LNCAP (cell line): ENCODE measurements around the gene CDK2.

Source experiments
- TF ChIP-seq, protein P1 (sequence below): fragments of 450-650 bp; IDR thresholded peaks from 2 replicates; pipeline ENCODE4 v1.5.1; 2017; ENCODE audit warnings: mild to moderate bottlenecking

The CDK2 gene

DNA sequence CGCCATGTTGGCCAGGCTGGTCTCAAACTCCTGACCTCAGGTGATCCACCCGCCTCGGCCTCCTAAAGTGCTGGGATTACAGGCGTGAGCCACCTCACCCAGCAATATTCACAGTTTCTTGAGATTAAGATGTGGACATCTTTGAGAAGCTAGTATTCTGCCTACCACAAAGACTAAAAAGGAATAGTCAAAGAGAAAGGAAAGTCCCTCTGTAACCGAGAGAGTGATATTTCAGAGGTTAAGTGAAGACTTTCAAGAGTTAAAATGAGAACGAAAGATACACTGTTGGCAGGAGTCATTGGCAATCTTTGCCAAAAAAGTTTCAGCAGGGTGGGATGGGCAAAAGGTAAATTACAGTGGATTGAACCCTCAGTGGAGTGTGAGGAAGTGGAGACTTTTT is 20.1 kb upstream of the CDK2 start:
- TF ChIP-seq, protein P1, sequence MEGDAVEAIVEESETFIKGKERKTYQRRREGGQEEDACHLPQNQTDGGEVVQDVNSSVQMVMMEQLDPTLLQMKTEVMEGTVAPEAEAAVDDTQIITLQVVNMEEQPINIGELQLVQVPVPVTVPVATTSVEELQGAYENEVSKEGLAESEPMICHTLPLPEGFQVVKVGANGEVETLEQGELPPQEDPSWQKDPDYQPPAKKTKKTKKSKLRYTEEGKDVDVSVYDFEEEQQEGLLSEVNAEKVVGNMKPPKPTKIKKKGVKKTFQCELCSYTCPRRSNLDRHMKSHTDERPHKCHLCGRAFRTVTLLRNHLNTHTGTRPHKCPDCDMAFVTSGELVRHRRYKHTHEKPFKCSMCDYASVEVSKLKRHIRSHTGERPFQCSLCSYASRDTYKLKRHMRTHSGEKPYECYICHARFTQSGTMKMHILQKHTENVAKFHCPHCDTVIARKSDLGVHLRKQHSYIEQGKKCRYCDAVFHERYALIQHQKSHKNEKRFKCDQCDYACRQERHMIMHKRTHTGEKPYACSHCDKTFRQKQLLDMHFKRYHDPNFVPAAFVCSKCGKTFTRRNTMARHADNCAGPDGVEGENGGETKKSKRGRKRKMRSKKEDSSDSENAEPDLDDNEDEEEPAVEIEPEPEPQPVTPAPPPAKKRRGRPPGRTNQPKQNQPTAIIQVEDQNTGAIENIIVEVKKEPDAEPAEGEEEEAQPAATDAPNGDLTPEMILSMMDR: no peak

DNA sequence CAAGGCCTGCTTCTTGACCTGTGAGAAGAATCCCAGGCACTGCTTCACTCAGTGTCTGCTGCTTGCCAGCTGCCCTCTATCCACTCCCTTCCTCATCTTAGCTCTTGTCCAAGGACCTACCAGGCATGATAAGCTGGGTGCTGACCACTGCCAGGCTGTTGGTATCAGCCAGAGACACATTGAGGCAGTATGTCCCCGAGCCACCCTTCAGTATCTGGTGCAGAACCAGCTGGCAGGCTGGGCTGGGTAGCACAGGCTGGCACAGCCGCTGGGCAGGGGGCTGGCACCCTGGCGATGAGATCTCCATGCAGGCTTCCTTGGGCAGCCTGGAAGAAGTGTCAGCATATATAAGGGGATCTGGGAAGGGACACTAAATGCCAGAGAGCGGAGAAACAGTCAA is 11.3 kb upstream of the CDK2 start:
- TF ChIP-seq, protein P1: no peak

GRCh38 chr12:55955800-55956508 is 10.7 kb upstream of the CDK2 start:
- TF ChIP-seq, protein P1: peak; percentile 34; the same call in 1 of the 2 replicates

DNA sequence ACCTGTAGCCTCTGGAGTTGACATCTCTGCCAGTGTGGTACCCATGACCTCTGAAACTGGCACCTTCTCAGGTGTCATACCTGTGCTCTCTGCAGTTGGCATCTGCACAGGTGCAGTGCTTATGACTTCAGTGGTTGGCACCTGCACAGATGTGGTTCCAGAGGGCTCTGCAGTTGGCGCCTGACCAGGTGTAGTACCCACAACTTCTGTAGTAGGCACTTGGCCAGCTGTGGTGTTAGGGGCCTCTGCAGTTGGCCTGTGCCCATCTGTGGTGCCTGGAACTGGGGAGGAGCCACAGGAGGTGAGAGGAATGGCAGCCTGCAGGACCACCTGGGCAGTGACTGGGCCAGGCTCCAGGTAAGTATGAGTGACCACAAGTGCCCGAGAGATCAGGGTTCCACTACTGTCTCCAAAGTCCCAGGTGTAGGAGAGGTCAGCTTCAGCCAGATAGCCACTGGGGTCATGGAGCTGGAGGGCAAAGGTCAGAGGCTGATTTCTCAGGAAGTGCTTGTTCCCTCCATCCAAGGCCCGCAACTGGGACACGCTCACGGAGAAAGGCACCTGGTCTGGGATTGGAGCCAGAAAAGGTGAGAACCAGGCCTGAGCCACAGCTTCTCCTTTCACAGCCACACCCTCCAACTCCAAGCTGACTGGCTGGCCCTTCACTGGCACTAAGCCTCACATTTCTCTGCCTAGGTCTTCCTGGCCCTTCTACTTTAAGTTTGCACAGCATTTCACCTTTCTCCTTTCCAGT is 9.3 kb upstream of the CDK2 start:
- TF ChIP-seq, protein P1: no peak

DNA sequence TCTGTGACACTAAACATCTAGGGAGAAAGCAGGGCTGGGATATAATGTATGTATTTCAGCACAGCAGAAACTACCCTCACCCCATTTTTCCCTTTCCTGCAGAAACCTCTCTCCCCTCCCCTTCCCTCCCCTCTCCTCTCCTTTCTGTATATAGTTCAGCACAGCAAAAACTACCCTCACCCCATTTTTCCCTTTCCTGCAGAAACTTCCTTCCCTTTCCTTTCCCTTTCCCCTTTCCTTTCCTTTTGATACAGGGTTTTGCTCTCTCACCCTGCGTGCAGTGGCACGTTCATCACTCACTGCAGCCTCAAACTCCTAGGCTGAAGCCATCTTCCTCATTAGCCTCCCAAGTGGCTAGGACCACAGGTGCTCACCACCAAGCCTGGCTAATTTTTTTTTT is 2.9 kb upstream of the CDK2 start:
- TF ChIP-seq, protein P1: no peak

- TF ChIP-seq, protein P1: no peak
These were observed 1.4 kb upstream of the CDK2 start for GRCh38 chr12:55965240-55965639.

GRCh38 chr12:55965941-55966407 is 656 bp upstream of the CDK2 start, which contains the start of gene PMEL:
PMEL (minus strand) TSS chr12:55966042; CDS start chr12:55966011, 31 bp downstream.
- TF ChIP-seq, protein P1: no peak
